ENCODE measurements around the gene CRNKL1. TPM values are rescaled to one million over a fixed set of nuclear protein-coding genes. Genes with fewer than 3 reads are reported as not detected.

CRNKL1 gene
- total RNA-seq, 4 donors from 2014 or later, result 23.2 to 34.4 (median 25.3) TPM

DNA sequence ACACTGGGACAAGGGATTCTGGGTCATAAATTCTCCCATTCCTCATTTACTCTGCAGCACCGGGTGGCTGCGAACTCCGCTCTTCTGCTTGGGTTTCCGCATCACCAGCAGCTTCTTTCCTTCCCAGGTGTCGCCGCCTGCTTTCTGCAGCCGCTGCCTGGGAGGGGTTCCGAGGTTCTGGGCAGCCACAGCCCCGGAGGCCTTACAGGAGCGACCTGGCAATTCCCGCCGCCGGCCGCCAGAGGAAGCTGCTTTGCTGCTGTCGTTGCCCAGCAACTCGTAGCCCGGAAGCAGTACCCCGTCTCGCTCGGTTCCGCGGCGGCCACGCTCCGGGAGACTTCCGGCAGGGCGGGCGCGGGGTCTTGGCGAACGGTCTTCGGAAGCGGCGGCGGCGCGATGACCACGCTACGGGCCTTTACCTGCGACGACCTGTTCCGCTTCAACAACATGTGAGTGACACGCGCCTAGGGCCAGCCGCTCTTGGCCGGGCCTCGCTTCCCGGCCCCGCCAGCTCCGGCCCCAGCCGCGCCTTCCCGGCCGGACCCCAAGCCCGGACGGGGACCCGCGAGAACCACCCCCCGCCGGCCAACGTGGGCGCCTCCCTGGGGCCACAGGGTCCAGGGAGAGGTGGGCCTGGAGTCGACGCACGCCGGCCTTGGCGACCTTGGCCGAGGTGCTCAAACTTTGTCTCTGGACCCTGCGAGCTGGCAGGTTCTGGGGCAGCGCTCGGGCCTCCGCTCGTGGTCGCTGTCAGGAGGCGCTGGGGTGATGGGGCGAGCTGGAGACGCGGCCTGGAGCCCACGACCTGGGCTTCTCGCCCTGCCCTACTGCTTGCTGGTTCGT is 35.0 kb downstream of the CRNKL1 start, which contains the start of gene NAA20:
Gene NAA20, plus strand, starts transcription at position 362 of the 843 bp plus-strand sequence. Its CDS starts 35 bp downstream, at position 397.
- WGBS, result 0% methylated on average over 18 of the region's 81 CpGs

DNA sequence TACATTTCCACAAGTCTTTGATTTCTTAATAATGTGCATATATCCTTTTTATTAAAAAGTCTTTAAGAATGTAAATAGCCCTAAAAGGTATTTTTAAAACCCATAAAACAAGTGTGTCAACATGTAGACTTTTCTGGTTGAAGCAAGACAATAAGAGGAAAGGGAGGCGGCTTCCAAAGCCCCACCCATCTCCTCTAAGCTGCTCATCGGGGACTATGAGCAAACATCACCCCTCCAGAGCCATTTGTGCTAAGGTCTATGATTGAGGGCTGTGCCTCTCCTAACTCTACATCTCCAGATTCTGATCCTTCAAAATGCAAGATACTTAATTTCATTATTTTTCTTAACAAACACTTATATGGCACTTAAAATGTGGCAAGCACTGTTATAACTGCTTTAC is 37.6 kb downstream of the CRNKL1 start:
- WGBS, result 44% methylated on average over 2 of the region's 2 CpGs
- H3K27ac ChIP-seq (replicated peaks in 1 of 4), result no peak overlapping the region
- H3K9me3 ChIP-seq, result no peaks in the 10 kb centered on the region
- TF ChIP-seq, protein P1, sequence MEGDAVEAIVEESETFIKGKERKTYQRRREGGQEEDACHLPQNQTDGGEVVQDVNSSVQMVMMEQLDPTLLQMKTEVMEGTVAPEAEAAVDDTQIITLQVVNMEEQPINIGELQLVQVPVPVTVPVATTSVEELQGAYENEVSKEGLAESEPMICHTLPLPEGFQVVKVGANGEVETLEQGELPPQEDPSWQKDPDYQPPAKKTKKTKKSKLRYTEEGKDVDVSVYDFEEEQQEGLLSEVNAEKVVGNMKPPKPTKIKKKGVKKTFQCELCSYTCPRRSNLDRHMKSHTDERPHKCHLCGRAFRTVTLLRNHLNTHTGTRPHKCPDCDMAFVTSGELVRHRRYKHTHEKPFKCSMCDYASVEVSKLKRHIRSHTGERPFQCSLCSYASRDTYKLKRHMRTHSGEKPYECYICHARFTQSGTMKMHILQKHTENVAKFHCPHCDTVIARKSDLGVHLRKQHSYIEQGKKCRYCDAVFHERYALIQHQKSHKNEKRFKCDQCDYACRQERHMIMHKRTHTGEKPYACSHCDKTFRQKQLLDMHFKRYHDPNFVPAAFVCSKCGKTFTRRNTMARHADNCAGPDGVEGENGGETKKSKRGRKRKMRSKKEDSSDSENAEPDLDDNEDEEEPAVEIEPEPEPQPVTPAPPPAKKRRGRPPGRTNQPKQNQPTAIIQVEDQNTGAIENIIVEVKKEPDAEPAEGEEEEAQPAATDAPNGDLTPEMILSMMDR (IDR thresholded peaks at IDR 0.05), result no peak
- no peak for TF ChIP-seq POLR2A (IDR thresholded peaks at IDR 0.05; ENCODE audit: low read depth)
- no peak for TF ChIP-seq POLR2AphosphoS5 (IDR thresholded peaks at IDR 0.05)
- TF ChIP-seq EP300 (IDR thresholded peaks at IDR 0.05), result no peak
- H3K4me1 ChIP-seq, result peaks cover 33 to 49% (median 45%) of the 10 kb centered on the region in 4 donors
- H3K27me3 ChIP-seq, result no peaks in the 10 kb centered on the region
- DNase-seq (ENCODE audit: extremely low spot score), result no peak
- H3K36me3 ChIP-seq, result no peaks in the 10 kb centered on the region
- intact Hi-C loops (cut with DNase I), result no loop called here
- H3K4me3 ChIP-seq, result no peak overlapping the region

More for the DNA sequence above, 35.0 kb downstream of the CRNKL1 start, which contains the start of gene NAA20:
- TF ChIP-seq POLR2AphosphoS5 (IDR thresholded peaks at IDR 0.05) (peak; percentile 72 to 89), EP300 (IDR thresholded peaks at IDR 0.05) (no peak), POLR2A (IDR thresholded peaks at IDR 0.05; ENCODE audit: low read depth) (no peak)
- TF ChIP-seq, protein P1 (IDR thresholded peaks at IDR 0.05), result peak; percentile 71 to 95 (median 79)
- no peaks in the 10 kb centered on the region for H3K27me3 ChIP-seq
- peak within 1 kb of the TSS; percentile 75 to 84 (median 78) for H3K27ac ChIP-seq (replicated peaks in 1 of 4)
- peak within 1 kb of the TSS; percentile 76 to 98 (median 92) for H3K4me3 ChIP-seq
- H3K36me3 ChIP-seq, result no peaks in the 10 kb centered on the region
- intact Hi-C loops (cut with DNase I), result no loop called here
- peak; percentile 97 for DNase-seq (ENCODE audit: extremely low spot score)
- H3K4me1 ChIP-seq, result peaks cover 19 to 53% (median 50%) of the 10 kb centered on the region in 4 donors
- no peaks in the 10 kb centered on the region for H3K9me3 ChIP-seq

DNA sequence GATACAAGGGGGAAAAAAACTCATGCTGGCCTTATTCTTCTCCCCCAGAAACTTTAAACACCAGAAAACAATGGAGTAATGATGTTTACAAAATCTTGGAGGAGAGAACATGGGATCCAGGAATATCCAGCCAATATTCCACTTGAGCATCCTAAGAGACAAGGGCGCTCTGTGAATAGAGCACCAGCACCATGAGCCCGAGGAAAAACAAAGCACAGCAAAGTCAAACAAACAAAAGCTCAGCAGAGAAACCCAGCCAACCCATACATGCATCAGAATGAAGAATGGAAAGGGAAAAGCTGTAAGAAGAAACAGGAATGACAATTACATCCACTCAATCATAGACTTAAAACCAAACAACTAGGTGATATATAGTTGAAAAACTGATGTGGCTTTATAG is 39.7 kb downstream of the CRNKL1 start:
- 60% methylated on average over 2 of the region's 2 CpGs for WGBS
- Histone ChIP-seq H3K4me1 (peaks cover 21 to 29% (median 27%) of the 10 kb centered on the region in 4 donors), H3K36me3 (no peaks in the 10 kb centered on the region), H3K4me3 (no peak overlapping the region), H3K27me3 (no peaks in the 10 kb centered on the region), H3K27ac (replicated peaks in 1 of 4) (no peak overlapping the region), H3K9me3 (no peaks in the 10 kb centered on the region)
- intact Hi-C loops (cut with DNase I), result no loop called here
- DNase-seq (ENCODE audit: extremely low spot score), result no peak
- no peak for TF ChIP-seq POLR2A (IDR thresholded peaks at IDR 0.05; ENCODE audit: low read depth)
- TF ChIP-seq POLR2AphosphoS5 (IDR thresholded peaks at IDR 0.05), result no peak
- TF ChIP-seq, protein P1 (IDR thresholded peaks at IDR 0.05), result no peak
- no peak for TF ChIP-seq EP300 (IDR thresholded peaks at IDR 0.05)

DNA sequence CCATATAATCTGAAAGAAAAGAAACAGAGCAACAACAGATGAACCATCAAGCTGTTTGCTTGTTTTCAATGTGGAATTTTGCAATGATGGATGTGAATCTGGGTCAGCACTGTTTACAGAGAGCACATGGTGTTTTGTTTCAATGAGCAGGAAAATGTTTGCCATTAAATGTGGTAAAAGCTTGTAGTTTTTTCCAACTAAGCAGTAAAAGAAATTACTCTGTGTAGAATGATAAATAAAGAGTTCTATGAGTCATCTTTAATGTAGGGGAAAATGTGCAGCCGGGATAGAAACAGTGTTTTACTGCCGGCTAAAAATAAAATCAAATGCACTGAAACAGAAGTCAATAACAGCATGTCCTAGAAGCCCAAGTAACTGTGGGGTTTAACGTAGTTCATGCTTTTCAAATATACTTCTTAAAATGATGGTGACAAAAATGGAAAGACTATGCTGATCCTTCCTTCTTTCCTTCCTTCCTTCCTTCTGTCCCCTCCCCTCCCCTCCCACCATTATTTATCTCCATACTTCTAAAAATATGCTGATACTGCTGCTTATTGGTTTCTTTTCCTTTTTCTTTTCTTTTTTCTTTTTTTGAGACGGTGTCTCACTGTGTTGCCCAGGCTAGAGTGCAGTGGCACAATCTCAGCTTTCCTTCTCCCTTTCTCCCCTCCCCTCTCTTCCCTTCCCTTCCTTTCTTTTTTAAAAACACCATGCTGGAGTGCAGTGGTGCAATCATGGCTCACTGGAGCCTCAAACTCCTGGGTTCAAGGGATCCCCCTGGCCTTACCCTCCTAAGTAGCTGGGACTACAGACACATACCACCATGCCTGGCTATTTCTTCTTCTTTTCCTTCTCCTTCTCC is 41.4 kb downstream of the CRNKL1 start:
- peak overlapping the region in 1 of 4 donors; percentile 12 for H3K4me3 ChIP-seq
- 25% methylated on average over 4 of the region's 4 CpGs for WGBS

More for the DNA sequence above, 41.4 kb downstream of the CRNKL1 start:
- Histone ChIP-seq H3K27ac (replicated peaks in 1 of 4) (peak overlapping the region; percentile 31 to 65 (median 44)), H3K4me1 (peaks cover 15 to 21% (median 20%) of the 10 kb centered on the region in 4 donors), H3K9me3 (no peaks in the 10 kb centered on the region), H3K36me3 (no peaks in the 10 kb centered on the region), H3K27me3 (no peaks in the 10 kb centered on the region)
- TF ChIP-seq POLR2A (IDR thresholded peaks at IDR 0.05; ENCODE audit: low read depth) (no peak), EP300 (IDR thresholded peaks at IDR 0.05) (no peak), POLR2AphosphoS5 (IDR thresholded peaks at IDR 0.05) (no peak)
- TF ChIP-seq, protein P1 (IDR thresholded peaks at IDR 0.05), result no peak
- no peak for DNase-seq (ENCODE audit: extremely low spot score)
- intact Hi-C loops (cut with DNase I), result no loop called here
